ENCODE measurements around the gene DLX2. TPM values are rescaled to one million over a fixed set of nuclear protein-coding genes. Genes with fewer than 3 reads are reported as not detected.

The DLX2 gene
- total and polyA plus RNA-seq, 7 donors = under 0.01 to 0.14 (median 0.04) TPM; not detected in 4

DNA sequence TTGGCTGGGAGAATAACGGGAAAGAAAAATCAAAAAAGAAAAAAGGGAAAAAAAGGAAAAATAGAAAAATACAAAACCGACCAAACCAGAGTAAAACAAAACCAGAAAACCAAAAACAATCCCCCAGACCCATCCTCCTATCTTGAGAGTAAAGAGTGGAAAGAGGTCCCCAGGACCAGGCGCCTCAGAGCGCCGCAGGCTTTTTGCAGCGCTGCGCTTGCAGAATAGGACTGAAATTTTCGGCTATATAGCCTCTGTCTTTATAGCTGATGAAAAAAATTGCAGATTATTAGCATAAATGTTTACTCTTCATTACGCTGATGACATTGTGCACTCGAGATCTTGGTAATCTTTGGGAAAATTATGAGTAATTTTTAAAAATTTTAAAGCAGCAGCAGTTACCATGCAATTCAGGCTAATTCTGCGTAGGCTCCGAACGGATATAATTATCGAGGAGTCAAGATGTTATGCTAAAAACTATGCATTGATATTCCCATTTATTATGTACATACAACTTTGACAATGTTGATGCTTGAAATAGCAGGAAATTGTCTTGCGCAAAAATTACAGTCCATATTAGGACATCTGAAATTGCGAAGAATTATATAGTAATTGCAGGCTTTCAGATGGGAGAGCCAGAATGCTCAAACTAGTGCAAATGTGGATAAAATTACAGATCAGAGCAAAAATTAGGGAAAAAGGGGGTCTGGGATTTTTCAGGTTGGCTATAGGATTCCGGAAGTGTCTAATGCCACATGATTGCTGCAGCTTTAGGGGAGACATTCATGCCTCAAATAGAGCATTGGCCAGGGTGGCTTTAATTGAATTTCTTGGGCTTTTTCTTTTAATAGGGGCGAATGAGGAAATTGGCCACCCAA is 9.0 kb downstream of the DLX2 start:
- Histone ChIP-seq H3K9me3 (no peaks in the 10 kb centered on the region), H3K4me1 (peaks cover 0 to 60% (median 42%) of the 10 kb centered on the region in 4 donors), H3K27ac (no peak overlapping the region), H3K4me3 (no peak overlapping the region), H3K36me3 (no peaks in the 10 kb centered on the region), H3K27me3 (peaks cover 94 to 100% (median 100%) of the 10 kb centered on the region in 3 donors)
- intact Hi-C loops (cut with DNase I) = no loop called here
- 13 to 19% methylated on average over 18 of the region's 18 CpGs for WGBS, 2 donors
- TF ChIP-seq, protein P1, sequence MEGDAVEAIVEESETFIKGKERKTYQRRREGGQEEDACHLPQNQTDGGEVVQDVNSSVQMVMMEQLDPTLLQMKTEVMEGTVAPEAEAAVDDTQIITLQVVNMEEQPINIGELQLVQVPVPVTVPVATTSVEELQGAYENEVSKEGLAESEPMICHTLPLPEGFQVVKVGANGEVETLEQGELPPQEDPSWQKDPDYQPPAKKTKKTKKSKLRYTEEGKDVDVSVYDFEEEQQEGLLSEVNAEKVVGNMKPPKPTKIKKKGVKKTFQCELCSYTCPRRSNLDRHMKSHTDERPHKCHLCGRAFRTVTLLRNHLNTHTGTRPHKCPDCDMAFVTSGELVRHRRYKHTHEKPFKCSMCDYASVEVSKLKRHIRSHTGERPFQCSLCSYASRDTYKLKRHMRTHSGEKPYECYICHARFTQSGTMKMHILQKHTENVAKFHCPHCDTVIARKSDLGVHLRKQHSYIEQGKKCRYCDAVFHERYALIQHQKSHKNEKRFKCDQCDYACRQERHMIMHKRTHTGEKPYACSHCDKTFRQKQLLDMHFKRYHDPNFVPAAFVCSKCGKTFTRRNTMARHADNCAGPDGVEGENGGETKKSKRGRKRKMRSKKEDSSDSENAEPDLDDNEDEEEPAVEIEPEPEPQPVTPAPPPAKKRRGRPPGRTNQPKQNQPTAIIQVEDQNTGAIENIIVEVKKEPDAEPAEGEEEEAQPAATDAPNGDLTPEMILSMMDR (IDR thresholded peaks at IDR 0.05) = no peak
- TF ChIP-seq POLR2AphosphoS5 (IDR thresholded peaks at IDR 0.05) (peak in 2 of 4 donors; percentile 33 to 39), EP300 (IDR thresholded peaks at IDR 0.05) (no peak)
- DNase-seq = no peak

DNA sequence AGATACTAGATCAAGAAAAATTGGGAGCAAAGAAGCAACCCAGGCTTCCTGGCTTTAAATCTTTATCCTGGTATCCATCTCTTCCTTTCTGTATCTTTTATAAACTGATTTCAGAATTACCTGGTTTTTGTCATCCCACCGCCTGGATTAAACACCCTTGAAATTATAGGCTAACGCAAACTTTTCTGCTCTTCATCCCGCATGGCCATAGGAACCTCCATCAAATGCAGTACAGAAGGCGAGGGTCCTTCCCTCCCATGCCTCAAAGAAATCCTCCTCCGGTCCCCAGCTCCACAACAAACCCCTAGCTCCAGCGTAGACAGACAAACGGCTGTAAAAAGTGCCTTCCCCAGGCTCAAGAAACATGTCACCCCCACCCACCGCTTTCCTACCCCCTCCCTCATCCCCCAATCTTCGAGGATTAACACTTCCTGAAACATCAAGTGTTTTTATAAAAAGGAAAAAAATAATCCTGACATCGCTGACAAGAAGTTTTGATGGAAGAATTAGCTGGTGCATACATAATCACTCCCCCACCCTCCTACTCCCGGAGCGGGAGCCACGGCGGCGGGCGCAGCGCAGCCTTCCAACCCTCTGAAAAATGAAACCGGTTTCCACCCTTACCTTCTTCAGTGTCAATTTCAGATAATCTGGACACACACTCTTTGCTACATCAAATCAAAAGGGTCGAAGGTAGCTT is 9.8 kb downstream of the DLX2 start:
- no peak for TF ChIP-seq POLR2A (IDR thresholded peaks at IDR 0.05)
- no peak for TF ChIP-seq POLR2AphosphoS5 (IDR thresholded peaks at IDR 0.05)
- TF ChIP-seq, protein P1 (IDR thresholded peaks at IDR 0.05) = no peak
- no peak for TF ChIP-seq EP300 (IDR thresholded peaks at IDR 0.05)
- Histone ChIP-seq H3K9me3 (no peaks in the 10 kb centered on the region), H3K27me3 (peaks cover 96 to 100% (median 100%) of the 10 kb centered on the region in 3 donors), H3K36me3 (no peaks in the 10 kb centered on the region), H3K4me1 (peaks cover 0 to 61% (median 41%) of the 10 kb centered on the region in 4 donors), H3K4me3 (no peak overlapping the region), H3K27ac (no peak overlapping the region)
- intact Hi-C loops (cut with DNase I) = no loop called here
- no peak for DNase-seq
- 6 to 9% methylated on average over 19 of the region's 19 CpGs for WGBS, 2 donors

DNA sequence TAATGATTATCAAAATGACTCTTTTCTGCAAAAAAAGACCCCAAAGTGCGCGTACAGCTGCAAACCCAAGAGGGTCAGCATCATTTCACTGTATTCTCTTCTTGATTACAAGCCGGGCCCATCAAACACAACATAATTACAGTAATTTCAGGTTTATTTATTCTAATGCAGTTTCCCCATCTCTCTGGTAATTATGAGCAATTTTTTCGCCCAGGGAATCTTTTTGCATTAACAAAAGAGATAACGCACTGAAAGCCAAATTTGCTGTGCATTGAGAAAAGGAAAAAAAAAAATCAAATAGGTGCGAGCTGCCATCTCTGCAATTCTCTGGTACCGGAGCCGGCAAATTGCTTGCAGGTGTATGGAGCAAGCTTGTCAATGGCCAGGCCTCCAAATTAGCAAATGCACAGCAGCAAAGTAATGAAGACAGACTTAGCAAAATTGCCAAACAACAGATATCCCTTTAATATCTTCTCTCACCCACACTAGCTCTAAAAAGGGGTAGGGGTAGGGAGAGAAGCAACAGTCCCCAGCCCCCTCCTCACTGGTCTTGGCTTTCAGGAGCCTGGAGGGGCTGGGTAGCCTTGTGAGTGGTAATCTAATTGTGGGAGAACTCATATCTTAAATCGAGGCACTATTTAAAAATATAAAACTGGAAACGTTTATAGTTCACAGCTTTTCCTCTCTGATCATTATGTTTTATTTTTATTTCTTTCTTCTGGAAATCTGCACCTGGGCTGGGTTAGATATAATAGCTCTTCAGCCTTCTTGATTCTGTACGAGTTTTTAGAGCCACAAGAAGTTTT is 10.7 kb downstream of the DLX2 start:
- TF ChIP-seq POLR2A (IDR thresholded peaks at IDR 0.05) (no peak), POLR2AphosphoS5 (IDR thresholded peaks at IDR 0.05) (no peak), EP300 (IDR thresholded peaks at IDR 0.05) (no peak)
- TF ChIP-seq, protein P1 (IDR thresholded peaks at IDR 0.05) = no peak
- WGBS, 2 donors = 10 to 13% methylated on average over 11 of the region's 11 CpGs
- intact Hi-C loops (cut with DNase I) = no loop called here
- H3K4me3 ChIP-seq = no peak overlapping the region
- peaks cover 0 to 57% (median 35%) of the 10 kb centered on the region in 4 donors for H3K4me1 ChIP-seq
- no peaks in the 10 kb centered on the region for H3K36me3 ChIP-seq
- peaks cover 96 to 100% (median 100%) of the 10 kb centered on the region in 3 donors for H3K27me3 ChIP-seq
- DNase-seq = no peak
- no peak overlapping the region for H3K27ac ChIP-seq
- no peaks in the 10 kb centered on the region for H3K9me3 ChIP-seq

DNA sequence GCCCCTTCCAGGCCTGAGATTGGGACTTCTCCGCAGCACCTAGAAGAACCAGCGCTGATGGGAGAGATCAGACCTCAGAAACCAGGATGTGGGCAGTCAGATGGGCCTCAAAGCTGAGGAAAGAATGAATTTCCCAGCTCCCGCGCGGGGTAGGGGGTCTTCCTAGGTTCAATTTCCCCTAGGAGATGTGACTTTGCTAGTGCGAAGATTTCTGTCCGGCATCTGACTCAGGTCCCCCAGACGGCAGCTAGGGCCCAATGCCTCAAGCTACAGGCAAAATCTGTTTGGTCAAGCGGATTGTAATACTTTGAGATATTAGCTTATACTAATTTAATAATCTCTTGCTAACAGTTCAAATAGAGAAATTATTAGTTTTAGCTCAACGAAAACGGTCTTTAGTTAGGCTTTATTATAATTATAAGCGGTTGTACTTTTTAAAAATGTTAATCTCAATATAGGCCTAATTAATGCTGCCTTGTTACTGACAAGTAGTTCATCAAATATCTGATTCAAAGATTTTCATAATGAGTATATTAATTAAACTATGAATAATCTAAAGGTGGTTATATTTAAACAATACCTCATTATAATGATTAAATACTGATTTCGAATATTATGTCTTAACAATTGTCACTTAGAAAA is 11.6 kb downstream of the DLX2 start:
- TF ChIP-seq EP300 (IDR thresholded peaks at IDR 0.05) = no peak
- peak in 2 of 4 donors; percentile 34 to 63 for TF ChIP-seq POLR2AphosphoS5 (IDR thresholded peaks at IDR 0.05)
- no peak for TF ChIP-seq POLR2A (IDR thresholded peaks at IDR 0.05)
- TF ChIP-seq, protein P1 (IDR thresholded peaks at IDR 0.05) = no peak
- Histone ChIP-seq H3K4me1 (peaks cover 0 to 57% (median 34%) of the 10 kb centered on the region in 4 donors), H3K27ac (peak overlapping the region in 1 of 4 donors; percentile 15), H3K27me3 (peaks cover 96 to 100% (median 100%) of the 10 kb centered on the region in 3 donors), H3K36me3 (no peaks in the 10 kb centered on the region), H3K4me3 (no peak overlapping the region), H3K9me3 (no peaks in the 10 kb centered on the region)
- WGBS, 2 donors = 9 to 16% methylated on average over 13 of the region's 13 CpGs
- no peak for DNase-seq
- intact Hi-C loops (cut with DNase I) = no loop called here

All from sigmoid colon (tissue), 7 donors.